ENCODE data around the gene GPR55. TPM values are rescaled to one million over a fixed set of nuclear protein-coding genes. Genes with fewer than 3 reads are reported as not detected.

The GPR55 gene
- total and polyA plus RNA-seq, 8 donors, result 0.06 to 0.24 (median 0.09) TPM; not detected in 3

DNA sequence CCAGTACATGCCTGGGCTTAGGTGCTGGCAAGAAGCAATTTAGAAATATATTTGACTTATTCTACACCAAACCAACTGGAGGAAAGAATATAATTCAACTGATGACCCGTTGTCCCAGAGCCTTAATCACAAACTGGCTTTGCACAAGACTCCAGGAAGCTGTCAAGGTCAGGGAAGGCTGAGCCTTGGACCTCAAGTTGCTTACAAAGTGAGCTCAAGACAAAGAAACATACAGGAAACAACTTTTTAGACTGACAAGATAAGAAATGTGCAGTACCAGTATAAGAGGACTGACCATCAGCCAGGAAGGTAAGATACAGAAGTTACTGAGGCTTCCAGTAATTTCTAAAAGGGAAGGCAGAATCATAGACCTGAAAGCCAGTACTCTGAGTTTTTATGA is 35.0 kb upstream of the GPR55 start:
- TF ChIP-seq, protein P1, sequence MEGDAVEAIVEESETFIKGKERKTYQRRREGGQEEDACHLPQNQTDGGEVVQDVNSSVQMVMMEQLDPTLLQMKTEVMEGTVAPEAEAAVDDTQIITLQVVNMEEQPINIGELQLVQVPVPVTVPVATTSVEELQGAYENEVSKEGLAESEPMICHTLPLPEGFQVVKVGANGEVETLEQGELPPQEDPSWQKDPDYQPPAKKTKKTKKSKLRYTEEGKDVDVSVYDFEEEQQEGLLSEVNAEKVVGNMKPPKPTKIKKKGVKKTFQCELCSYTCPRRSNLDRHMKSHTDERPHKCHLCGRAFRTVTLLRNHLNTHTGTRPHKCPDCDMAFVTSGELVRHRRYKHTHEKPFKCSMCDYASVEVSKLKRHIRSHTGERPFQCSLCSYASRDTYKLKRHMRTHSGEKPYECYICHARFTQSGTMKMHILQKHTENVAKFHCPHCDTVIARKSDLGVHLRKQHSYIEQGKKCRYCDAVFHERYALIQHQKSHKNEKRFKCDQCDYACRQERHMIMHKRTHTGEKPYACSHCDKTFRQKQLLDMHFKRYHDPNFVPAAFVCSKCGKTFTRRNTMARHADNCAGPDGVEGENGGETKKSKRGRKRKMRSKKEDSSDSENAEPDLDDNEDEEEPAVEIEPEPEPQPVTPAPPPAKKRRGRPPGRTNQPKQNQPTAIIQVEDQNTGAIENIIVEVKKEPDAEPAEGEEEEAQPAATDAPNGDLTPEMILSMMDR (IDR thresholded peaks at IDR 0.05), result no peak
- Histone ChIP-seq H3K27me3 (peaks cover 0 to 45% of the 10 kb centered on the region in 2 donors), H3K9me3 (no peaks in the 10 kb centered on the region), H3K4me3 (no peak overlapping the region), H3K4me1 (peaks cover 0 to 9% of the 10 kb centered on the region in 2 donors), H3K36me3 (no peaks in the 10 kb centered on the region), H3K27ac (no peak overlapping the region)
- DNase-seq, result no peak
- intact Hi-C loops (cut with DNase I), result no loop called here
- ATAC-seq, result no peak

DNA sequence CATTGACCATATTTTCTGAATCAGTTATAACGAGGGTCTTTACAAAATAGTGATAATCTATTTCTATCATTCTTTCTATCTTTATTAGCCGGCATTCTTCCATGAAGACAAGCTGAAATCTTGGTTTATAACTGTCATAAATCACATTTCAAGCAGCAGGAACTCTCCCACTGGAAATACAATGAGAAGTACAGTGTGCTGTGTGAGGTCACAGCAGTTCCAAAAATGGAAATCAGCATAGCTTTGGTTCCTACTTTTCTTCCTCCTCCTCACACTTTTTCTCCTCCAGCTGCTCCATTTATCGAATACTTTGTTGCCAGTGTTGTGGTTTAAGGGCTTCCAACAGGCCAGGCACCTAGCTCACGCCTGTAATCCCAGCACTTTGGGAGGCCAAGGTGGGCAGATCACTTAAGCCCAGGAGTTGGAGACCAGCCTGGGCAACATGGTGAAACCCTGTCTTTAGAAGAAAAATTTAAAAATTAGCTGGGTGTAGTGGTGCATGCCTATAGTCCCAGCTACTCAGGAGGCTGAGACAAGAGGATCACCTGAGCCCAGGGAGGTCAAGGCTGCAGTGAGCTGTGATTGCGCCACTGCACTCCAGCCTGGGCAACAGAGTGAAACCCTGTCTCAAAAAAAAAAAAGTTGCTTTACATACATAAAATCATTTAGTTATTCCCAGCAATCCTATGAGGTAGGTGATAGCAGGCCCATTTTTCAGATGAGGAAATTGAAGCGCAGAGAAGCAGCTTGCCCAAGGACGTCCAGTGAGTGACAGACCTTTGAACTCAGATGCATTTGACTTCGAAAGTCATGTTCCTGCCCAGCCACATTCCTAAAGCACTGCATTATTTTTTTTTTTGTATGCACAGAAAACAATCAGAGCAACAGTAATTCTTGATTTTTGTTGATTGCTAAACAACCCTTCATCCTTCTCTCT is 34.0 kb upstream of the GPR55 start:
- no peak for ATAC-seq
- Histone ChIP-seq H3K27me3 (peaks cover 0 to 45% of the 10 kb centered on the region in 2 donors), H3K27ac (no peak overlapping the region)

DNA sequence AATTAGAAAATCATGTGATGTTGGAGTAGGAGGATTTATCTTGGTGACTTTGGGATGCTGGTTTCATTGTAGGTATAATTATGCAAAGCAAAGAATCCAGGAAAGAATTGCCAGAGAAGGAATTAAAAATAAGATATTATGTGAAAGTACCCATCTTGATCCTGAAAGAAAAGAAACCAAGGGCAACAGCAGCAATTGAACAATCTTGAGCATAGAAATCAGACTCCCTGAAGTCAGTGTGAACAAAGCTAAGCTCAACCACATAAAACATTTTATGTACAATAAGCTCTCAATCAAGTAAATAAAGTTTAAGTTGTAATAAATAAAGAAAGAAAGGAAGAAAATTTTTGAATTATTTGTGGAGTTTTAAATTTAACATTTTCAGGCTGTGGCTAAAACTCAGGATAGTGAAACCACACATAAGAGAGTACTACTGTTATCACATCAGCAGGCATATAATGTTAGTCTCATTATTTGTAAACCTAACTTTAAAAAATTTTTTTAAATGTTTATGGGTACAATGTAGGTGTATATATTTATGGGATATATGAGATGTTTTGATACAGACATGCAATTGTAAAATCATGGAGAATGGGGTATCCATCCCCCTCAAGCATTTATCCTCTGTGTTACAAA is 32.8 kb upstream of the GPR55 start:
- DNase-seq (no peak), ATAC-seq (no peak)
- H3K9me3 ChIP-seq, result no peaks in the 10 kb centered on the region
- intact Hi-C loops (cut with DNase I), result no loop called here
- no peak overlapping the region for H3K27ac ChIP-seq
- peak overlapping the region; percentile 5 to 21 for H3K4me3 ChIP-seq
- peaks cover 0 to 45% of the 10 kb centered on the region in 2 donors for H3K27me3 ChIP-seq
- H3K4me1 ChIP-seq, result peaks cover 0 to 9% of the 10 kb centered on the region in 2 donors
- H3K36me3 ChIP-seq, result no peaks in the 10 kb centered on the region
- TF ChIP-seq, protein P1 (IDR thresholded peaks at IDR 0.05), result no peak

More for the DNA sequence above, 34.0 kb upstream of the GPR55 start:
- peaks cover 0 to 9% of the 10 kb centered on the region in 2 donors for H3K4me1 ChIP-seq
- no peaks in the 10 kb centered on the region for H3K9me3 ChIP-seq
- TF ChIP-seq, protein P1 (IDR thresholded peaks at IDR 0.05), result no peak
- H3K36me3 ChIP-seq, result no peaks in the 10 kb centered on the region
- no peak overlapping the region for H3K4me3 ChIP-seq
- no peak for DNase-seq
- intact Hi-C loops (cut with DNase I), result no loop called here

DNA sequence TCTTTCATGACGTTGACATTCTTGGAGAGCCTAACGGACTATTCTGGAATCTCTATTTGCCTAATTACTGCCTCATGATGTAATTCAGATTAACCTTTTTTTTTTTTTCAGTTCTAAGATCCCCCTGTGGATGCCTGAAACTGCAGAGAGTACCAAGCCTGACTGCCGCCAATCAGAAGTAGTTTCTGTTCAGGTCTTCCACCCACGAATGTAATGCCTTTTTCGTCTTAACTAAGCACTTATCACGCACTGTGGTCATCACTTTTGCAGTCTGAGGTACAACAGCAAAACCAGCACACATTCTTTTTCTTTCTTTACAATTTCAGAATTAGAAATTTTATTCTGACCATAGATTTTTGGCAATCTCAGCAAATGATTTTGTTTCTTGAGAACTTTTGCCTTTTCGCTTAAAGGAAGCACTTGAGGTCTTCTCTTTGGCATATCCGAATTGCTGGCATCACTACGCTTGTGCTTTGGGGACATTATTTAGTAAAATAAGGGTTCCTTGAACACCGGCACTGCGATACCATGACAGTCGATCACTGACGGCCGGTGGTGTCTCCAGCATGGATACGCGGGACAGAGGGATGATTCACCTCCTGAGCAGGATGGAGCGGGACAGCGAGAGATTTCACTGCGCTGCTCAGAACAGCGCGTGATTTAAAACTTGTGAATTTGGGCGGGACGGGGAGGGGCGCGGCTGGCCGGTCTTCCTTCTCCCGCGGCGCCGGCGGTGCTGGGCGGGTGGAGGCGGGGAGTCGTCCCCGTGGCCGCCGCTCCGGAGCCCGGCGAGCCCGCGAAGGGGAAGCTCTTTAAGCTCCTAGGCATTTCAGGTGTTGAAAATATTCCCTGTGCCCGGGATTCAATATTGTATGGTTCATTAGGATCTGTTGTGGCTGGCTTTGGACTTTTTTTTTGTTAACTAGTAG is 32.0 kb upstream of the GPR55 start:
- Histone ChIP-seq H3K4me3 (peak overlapping the region; percentile 5 to 21), H3K36me3 (no peaks in the 10 kb centered on the region), H3K4me1 (peaks cover 0 to 9% of the 10 kb centered on the region in 2 donors), H3K27me3 (peaks cover 0 to 45% of the 10 kb centered on the region in 2 donors), H3K9me3 (no peaks in the 10 kb centered on the region), H3K27ac (no peak overlapping the region)
- intact Hi-C loops (cut with DNase I), result no loop called here
- DNase-seq, result peak; percentile 23 to 87 (median 56)
- TF ChIP-seq, protein P1 (IDR thresholded peaks at IDR 0.05), result no peak
- peak; percentile 92 for ATAC-seq

Measured in left lung (tissue), 10 donors.